IMR-90 (cell line): Measurements from ENCODE around the gene BCL11A. TPM values are rescaled to one million over a fixed set of nuclear protein-coding genes. Genes with fewer than 3 reads are reported as not detected.

Experiments
- ATAC-seq: fragments of 200-7000 bp; cut with Tn5 transposase; 2 replicates; pipeline ENCODE4 v1.9.1; 2020; ENCODE audit warnings: low read depth, mild to moderate bottlenecking, moderate library complexity
- BruUV-seq: library from RNA; stranded (reverse); fragments of 400-500 nt; replicated peaks from 2 replicates; lab custom pipeline; 2021; lab: Mats Ljungman, UMichigan
- CTCF ChIA-PET: fragments of 300-600 bp; formaldehyde crosslinking; extraction: SDS; loops from one replicate; lab custom pipeline; 2021; ENCODE audit warnings: antibody characterized with exemption; lab: Yijun Ruan, JAX
- POLR2A ChIA-PET: fragments of 300-600 bp; sonication (Branson Sonifier 250); formaldehyde crosslinking; loops from one replicate; lab custom pipeline; 2022; ENCODE audit warnings: antibody characterized with exemption; ENCODE audit not compliant: unreplicated experiment; lab: Charles Lee
- DNase-seq: peaks from one replicate; pipeline ENCODE4 v3.0.0; 2013
- H2AFZ ChIP-seq: replicated peaks from 2 replicates; pipeline ENCODE3; 2013; ENCODE audit warnings: low read length, mild to moderate bottlenecking; ENCODE audit not compliant: poor library complexity
- H2AK5ac ChIP-seq: 2 replicates; pipeline ENCODE4 v1.6.1; 2013; ENCODE audit warnings: low read depth, low read length, inconsistent platforms
- H2AK9ac ChIP-seq: replicated peaks from 2 replicates; pipeline ENCODE3; 2013; ENCODE audit warnings: mild to moderate bottlenecking, low read depth, low read length, moderate library complexity; ENCODE audit not compliant: poor library complexity
- H2BK120ac ChIP-seq: 2 replicates; pipeline ENCODE4 v1.6.1; 2013; ENCODE audit warnings: low read depth, low read length, inconsistent platforms
- H2BK15ac ChIP-seq: 3 replicates; pipeline ENCODE4 v1.6.1; 2013; ENCODE audit warnings: low read depth, low read length, inconsistent platforms
- H2BK20ac ChIP-seq: 2 replicates; pipeline ENCODE4 v1.6.1; 2013; ENCODE audit warnings: low read depth, mild to moderate bottlenecking, inconsistent platforms, low read length, moderate library complexity
- H2BK5ac ChIP-seq: 2 replicates; pipeline ENCODE4 v1.6.1; 2013; ENCODE audit warnings: mild to moderate bottlenecking, low read depth, low read length, inconsistent platforms; ENCODE audit not compliant: poor library complexity, severe bottlenecking
- H3K14ac ChIP-seq: replicated peaks from 2 replicates; pipeline ENCODE4 v1.6.1; 2013; ENCODE audit warnings: low read depth, low read length, inconsistent platforms
- H3K18ac ChIP-seq: 2 replicates; pipeline ENCODE4 v1.6.1; 2013; ENCODE audit warnings: low read depth, low read length, control low read depth
- H3K23ac ChIP-seq: 2 replicates; pipeline ENCODE4 v1.6.1; 2013; ENCODE audit warnings: low read depth, low read length, inconsistent platforms
- H3K27ac ChIP-seq: 2 replicates; pipeline ENCODE4 v1.5.1; 2013; ENCODE audit warnings: mild to moderate bottlenecking, control low read depth, low read length; ENCODE audit not compliant: insufficient read depth
- H3K27me3 ChIP-seq: 2 replicates; pipeline ENCODE4 v1.6.1; 2013; ENCODE audit warnings: low read length; ENCODE audit not compliant: control insufficient read depth, insufficient read depth
- H3K36me3 ChIP-seq: 2 replicates; pipeline ENCODE4 v1.6.1; 2013; ENCODE audit warnings: low read length, mixed read lengths; ENCODE audit not compliant: control insufficient read depth, insufficient read depth
- H3K4ac ChIP-seq: 2 replicates; pipeline ENCODE4 v1.6.1; 2013; ENCODE audit warnings: low read depth, low read length, inconsistent platforms
- H3K4me1 ChIP-seq: 2 replicates; pipeline ENCODE4 v1.6.1; 2013; ENCODE audit warnings: low read length, mixed read lengths; ENCODE audit not compliant: control insufficient read depth, insufficient read depth
- H3K4me2 ChIP-seq: 2 replicates; pipeline ENCODE4 v1.6.1; 2013; ENCODE audit warnings: low read depth, mild to moderate bottlenecking, control low read depth, low read length, moderate library complexity
- H3K4me3 ChIP-seq: 2 replicates; pipeline ENCODE4 v1.5.1; 2013; ENCODE audit warnings: low read depth, mild to moderate bottlenecking, control low read depth, low read length, moderate library complexity; ENCODE audit not compliant: insufficient read depth
- H3K56ac ChIP-seq: 2 replicates; pipeline ENCODE4 v1.6.1; 2013; ENCODE audit warnings: low read length, inconsistent platforms; ENCODE audit not compliant: insufficient read depth; ENCODE audit errors: extremely low read depth
- H3K79me1 ChIP-seq, 2 experiments: 2 replicates each; pipeline ENCODE4 v1.6.1; 2013; ENCODE audit warnings: low read length in 2 of 2, inconsistent platforms in 1 of 2, low read depth in 1 of 2
- H3K9ac ChIP-seq: 2 replicates; pipeline ENCODE4 v1.6.1; 2013; ENCODE audit warnings: low read depth, low read length, control low read depth
- H3K9me1 ChIP-seq: 2 replicates; pipeline ENCODE4 v1.6.1; 2013; ENCODE audit warnings: low read length, inconsistent platforms; ENCODE audit not compliant: insufficient read depth
- H3K9me3 ChIP-seq: 2 replicates; pipeline ENCODE4 v1.6.1; 2013; ENCODE audit warnings: low read length; ENCODE audit not compliant: control insufficient read depth, insufficient read depth
- H4K20me1 ChIP-seq: 2 replicates; pipeline ENCODE4 v1.6.1; 2013; ENCODE audit warnings: low read length, inconsistent platforms; ENCODE audit not compliant: insufficient read depth
- H4K5ac ChIP-seq: 2 replicates; pipeline ENCODE4 v1.6.1; 2013; ENCODE audit warnings: mild to moderate bottlenecking, low read depth, low read length, control low read depth
- H4K8ac ChIP-seq, 2 experiments: 2 replicates each; pipeline ENCODE4 v1.6.1; 2013; ENCODE audit warnings: low read depth in 2 of 2, low read length in 2 of 2, control low read depth in 1 of 2, inconsistent platforms in 1 of 2
- H4K91ac ChIP-seq: 2 replicates; pipeline ENCODE4 v1.6.1; 2013; ENCODE audit warnings: low read depth, low read length, inconsistent platforms; ENCODE audit not compliant: insufficient read depth
- BHLHE40 ChIP-seq: fragments of 150-350 bp; IDR thresholded peaks from 2 replicates; pipeline ENCODE4 v1.6.1; 2016; ENCODE audit warnings: mild to moderate bottlenecking, low read depth, low read length
- CEBPB ChIP-seq: IDR thresholded peaks from 2 replicates; pipeline ENCODE4 v1.6.1; 2012; ENCODE audit warnings: low read depth, low read length, improper control_type of control experiment
- CHD1 ChIP-seq: IDR thresholded peaks from 2 replicates; pipeline ENCODE4 v1.6.1; 2012; ENCODE audit warnings: low read depth, low read length, improper control_type of control experiment
- FOS ChIP-seq: fragments of 150-350 bp; IDR thresholded peaks from 2 replicates; pipeline ENCODE4 v1.6.1; 2016; ENCODE audit warnings: low read depth, low read length
- MAFK ChIP-seq: IDR thresholded peaks from 2 replicates; pipeline ENCODE4 v1.6.1; 2012; ENCODE audit warnings: low read depth, low read length, improper control_type of control experiment
- MAZ ChIP-seq: IDR thresholded peaks from 2 replicates; pipeline ENCODE4 v1.6.1; 2012; ENCODE audit warnings: low read depth, mild to moderate bottlenecking, low read length, improper control_type of control experiment, moderate library complexity, borderline replicate concordance
- MXI1 ChIP-seq: IDR thresholded peaks from 2 replicates; pipeline ENCODE4 v1.6.1; 2012; ENCODE audit warnings: low read depth, mild to moderate bottlenecking, low read length, moderate library complexity, borderline replicate concordance
- NFE2L2 ChIP-seq: fragments of 150-350 bp; IDR thresholded peaks from 2 replicates; pipeline ENCODE4 v1.6.1; 2016; ENCODE audit warnings: low read depth, mild to moderate bottlenecking, low read length
- POLR2A ChIP-seq: IDR thresholded peaks from 2 replicates; pipeline ENCODE4 v1.6.1; 2012; ENCODE audit warnings: mild to moderate bottlenecking, low read depth, low read length
- RAD21 ChIP-seq: IDR thresholded peaks from 2 replicates; pipeline ENCODE4 v1.6.1; 2012; ENCODE audit warnings: low read length, improper control_type of control experiment
- RCOR1 ChIP-seq: IDR thresholded peaks from 2 replicates; pipeline ENCODE4 v1.6.1; 2012; ENCODE audit warnings: mild to moderate bottlenecking, low read length, improper control_type of control experiment; ENCODE audit not compliant: insufficient replicate concordance
- RFX5 ChIP-seq: IDR thresholded peaks from 2 replicates; pipeline ENCODE4 v1.8.0; 2012; ENCODE audit warnings: low read depth, mild to moderate bottlenecking, low read length, moderate library complexity
- SMC3 ChIP-seq: fragments of 150-350 bp; IDR thresholded peaks from 2 replicates; pipeline ENCODE4 v1.6.1; 2016; ENCODE audit warnings: low read depth, mild to moderate bottlenecking, antibody characterized with exemption, low read length, moderate library complexity
- WGBS, 2 experiments: methylation state at CpG; one replicate each; pipeline versions ENCODE4 v1.1.5 to v1.1.7; 2013; ENCODE audit warnings: missing lambda C conversion rate in 2 of 2; ENCODE audit not compliant: insufficient read length in 1 of 2; ENCODE audit errors: extremely low coverage in 2 of 2; 5-methylcytosine and 5-hydroxymethylcytosine counted together
- dilution Hi-C: fragments of 300-500 bp; cut with HindIII; formaldehyde crosslinking; loops from one replicate; pipeline ENCODE4 v1.14.3; 2018; ENCODE audit warnings: low sequenced_read_pairs; ENCODE audit not compliant: unreplicated experiment
- in situ Hi-C: fragments of 300-500 bp; cut with MboI; formaldehyde crosslinking; loops from 3 replicates; pipeline ENCODE4 v1.14.3; 2019; ENCODE audit warnings: low sequenced_read_pairs, inconsistent platforms, mixed read lengths
- intact Hi-C: fragments of 100-400 bp; cut with micrococcal nuclease; formaldehyde crosslinking; loops from 2 replicates; pipeline ENCODE4 v1.10.0; 2022
- polyA plus RNA-seq, 3 experiments: library from polyadenylated mRNA; depleted of rRNA; stranded (reverse); fragments of >200 nt; gene quantifications; 2 replicates each; pipeline ENCODE4 v1.2.3, GENCODE V29; 2012; ENCODE audit warnings: low replicate concordance in 1 of 3
- total RNA-seq: library from RNA; depleted of rRNA; stranded (reverse); fragments of >200 nt; gene quantifications from 2 replicates; pipeline ENCODE4 v1.2.3, GENCODE V29; 2012
- TF ChIP-seq, protein P1 (sequence below): conservative IDR thresholded peaks from 2 replicates; pipeline ENCODE4 v1.5.1; 2012; ENCODE audit warnings: mild to moderate bottlenecking, low read depth, low read length, improper control_type of control experiment
- TF ChIP-seq, protein P2 (sequence below): fragments of 150-350 bp; IDR thresholded peaks from 2 replicates; pipeline ENCODE4 v1.6.1; 2017; ENCODE audit warnings: mild to moderate bottlenecking, antibody characterized with exemption, low read length, low read depth
- TF ChIP-seq, protein P3 (sequence below): fragments of 150-350 bp; IDR thresholded peaks from 2 replicates; pipeline ENCODE4 v1.6.1; 2016; ENCODE audit warnings: low read depth, mild to moderate bottlenecking, low read length, moderate library complexity, borderline replicate concordance

BCL11A gene
- total and polyA plus RNA-seq, 2 of the 4 experiments (the other 2 are of a cell fraction), result 1.0 to 1.1 TPM

GRCh38 chr2:60439219-60439974 is 114.1 kb downstream of the BCL11A start:
- Histone ChIP-seq H2BK15ac (no peak overlapping the region), H3K27ac (no peak overlapping the region), H3K27me3 (no peaks in the 10 kb centered on the region), H3K9me3 (no peaks in the 10 kb centered on the region), H4K5ac (no peak overlapping the region), H3K56ac (no peak overlapping the region), H2BK5ac (no peak overlapping the region), H3K9me1 (no peaks in the 10 kb centered on the region), H3K23ac (no peak overlapping the region), H2BK20ac (no peak overlapping the region), H2BK120ac (no peak overlapping the region), H2AFZ (no peak overlapping the region), H3K4ac (no peak overlapping the region), H4K20me1 (no peaks in the 10 kb centered on the region), H2AK5ac (no peak overlapping the region), H3K9ac (no peak overlapping the region), H2AK9ac (no peak overlapping the region), H3K4me2 (no peak overlapping the region), H4K8ac (no peak overlapping the region), H3K4me1 (no peaks in the 10 kb centered on the region), H3K18ac (no peak overlapping the region), H4K91ac (no peak overlapping the region), H3K36me3 (no peaks in the 10 kb centered on the region), H3K79me1 (no peaks in the 10 kb centered on the region), H3K14ac (no peak overlapping the region), H3K4me3 (no peak overlapping the region)
- dilution Hi-C loops, result no loop called here
- CTCF ChIA-PET, result interaction anchor here (0.6 to 1.0 kb wide), 2 partner anchors 9 to 1587 kb away, joined by 3 read pairs; no protein-coding TSS in a partner anchor
- intact Hi-C loops, result no loop called here
- 83% methylated on average over 2 of the region's 20 CpGs; no CpG with 5 or more reads in 1 of the 2 experiments for WGBS, 2 experiments
- TF ChIP-seq BHLHE40, result no peak
- TF ChIP-seq MXI1, result no peak
- no peak for TF ChIP-seq SMC3
- no peak for TF ChIP-seq RAD21
- TF ChIP-seq, protein P1, sequence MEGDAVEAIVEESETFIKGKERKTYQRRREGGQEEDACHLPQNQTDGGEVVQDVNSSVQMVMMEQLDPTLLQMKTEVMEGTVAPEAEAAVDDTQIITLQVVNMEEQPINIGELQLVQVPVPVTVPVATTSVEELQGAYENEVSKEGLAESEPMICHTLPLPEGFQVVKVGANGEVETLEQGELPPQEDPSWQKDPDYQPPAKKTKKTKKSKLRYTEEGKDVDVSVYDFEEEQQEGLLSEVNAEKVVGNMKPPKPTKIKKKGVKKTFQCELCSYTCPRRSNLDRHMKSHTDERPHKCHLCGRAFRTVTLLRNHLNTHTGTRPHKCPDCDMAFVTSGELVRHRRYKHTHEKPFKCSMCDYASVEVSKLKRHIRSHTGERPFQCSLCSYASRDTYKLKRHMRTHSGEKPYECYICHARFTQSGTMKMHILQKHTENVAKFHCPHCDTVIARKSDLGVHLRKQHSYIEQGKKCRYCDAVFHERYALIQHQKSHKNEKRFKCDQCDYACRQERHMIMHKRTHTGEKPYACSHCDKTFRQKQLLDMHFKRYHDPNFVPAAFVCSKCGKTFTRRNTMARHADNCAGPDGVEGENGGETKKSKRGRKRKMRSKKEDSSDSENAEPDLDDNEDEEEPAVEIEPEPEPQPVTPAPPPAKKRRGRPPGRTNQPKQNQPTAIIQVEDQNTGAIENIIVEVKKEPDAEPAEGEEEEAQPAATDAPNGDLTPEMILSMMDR, result no peak
- TF ChIP-seq CHD1, result no peak
- TF ChIP-seq, protein P2, sequence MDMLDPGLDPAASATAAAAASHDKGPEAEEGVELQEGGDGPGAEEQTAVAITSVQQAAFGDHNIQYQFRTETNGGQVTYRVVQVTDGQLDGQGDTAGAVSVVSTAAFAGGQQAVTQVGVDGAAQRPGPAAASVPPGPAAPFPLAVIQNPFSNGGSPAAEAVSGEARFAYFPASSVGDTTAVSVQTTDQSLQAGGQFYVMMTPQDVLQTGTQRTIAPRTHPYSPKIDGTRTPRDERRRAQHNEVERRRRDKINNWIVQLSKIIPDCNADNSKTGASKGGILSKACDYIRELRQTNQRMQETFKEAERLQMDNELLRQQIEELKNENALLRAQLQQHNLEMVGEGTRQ, result no peak
- TF ChIP-seq NFE2L2, result no peak
- TF ChIP-seq, protein P3, sequence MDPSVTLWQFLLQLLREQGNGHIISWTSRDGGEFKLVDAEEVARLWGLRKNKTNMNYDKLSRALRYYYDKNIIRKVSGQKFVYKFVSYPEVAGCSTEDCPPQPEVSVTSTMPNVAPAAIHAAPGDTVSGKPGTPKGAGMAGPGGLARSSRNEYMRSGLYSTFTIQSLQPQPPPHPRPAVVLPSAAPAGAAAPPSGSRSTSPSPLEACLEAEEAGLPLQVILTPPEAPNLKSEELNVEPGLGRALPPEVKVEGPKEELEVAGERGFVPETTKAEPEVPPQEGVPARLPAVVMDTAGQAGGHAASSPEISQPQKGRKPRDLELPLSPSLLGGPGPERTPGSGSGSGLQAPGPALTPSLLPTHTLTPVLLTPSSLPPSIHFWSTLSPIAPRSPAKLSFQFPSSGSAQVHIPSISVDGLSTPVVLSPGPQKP, result no peak
- no peak for TF ChIP-seq MAZ
- TF ChIP-seq RCOR1, result no peak
- no peak for TF ChIP-seq POLR2A
- no peak for TF ChIP-seq MAFK
- TF ChIP-seq CEBPB, result no peak
- no peak for TF ChIP-seq FOS
- TF ChIP-seq RFX5, result no peak
- POLR2A ChIA-PET, result no interaction called here
- DNase-seq, result no peak
- BruUV-seq, result no TSS peak
- ATAC-seq, result no peak
- in situ Hi-C loops, result no loop called here
